Stomach (tissue), 9 donors: ENCODE data around the gene GLB1L2. TPM values are rescaled to one million over a fixed set of nuclear protein-coding genes. Genes with fewer than 3 reads are reported as not detected.

Experiments used
- DNase-seq, 2 donors: peaks; one replicate each; pipeline versions ENCODE4 v3.0.0 to v3.0.0-alpha.2; 2013 to 2019
- H3K27ac ChIP-seq, 5 donors: fragments of 200-600 bp in 4 of 5; sonication (generic) in 4 of 5; one replicate each; pipeline ENCODE4 v1.5.1; 2013 to 2019; ENCODE audit warnings: mild to moderate bottlenecking in 1 of 5, moderate library complexity in 1 of 5
- H3K27me3 ChIP-seq, 3 donors: fragments of 200-600 bp; sonication (generic); one replicate each; pipeline ENCODE4 v1.5.1; 2017 to 2019; ENCODE audit warnings: mixed run types in 1 of 3
- H3K36me3 ChIP-seq, 4 donors: fragments of 200-600 bp; sonication (generic); 1 replicate in 3 of 4; 2 replicates in 1 of 4; pipeline ENCODE4 v1.5.1; 2016 to 2019
- H3K4me1 ChIP-seq, 4 donors: fragments of 200-600 bp; sonication (generic); one replicate each; pipeline ENCODE4 v1.5.1; 2016 to 2019
- H3K4me3 ChIP-seq, 4 donors: fragments of 200-600 bp; sonication (generic) in 3 of 4; one replicate each; pipeline ENCODE4 v1.5.1; 2016 to 2019; ENCODE audit warnings: mild to moderate bottlenecking in 1 of 4
- H3K9me3 ChIP-seq, 4 donors: fragments of 200-600 bp; sonication (generic); one replicate each; pipeline ENCODE4 v1.5.1; 2016 to 2019
- EP300 ChIP-seq: sonication (generic); formaldehyde crosslinking; IDR thresholded peaks from one replicate; pipeline ENCODE4 v1.6.1; 2017; ENCODE audit warnings: antibody characterized with exemption
- POLR2A ChIP-seq, 4 donors: fragments of 450-650 bp; IDR thresholded peaks; one replicate each; pipeline ENCODE4 v1.6.1; 2016; ENCODE audit warnings: antibody characterized with exemption in 4 of 4, control low read depth in 2 of 4, mild to moderate bottlenecking in 1 of 4, moderate library complexity in 1 of 4
- POLR2AphosphoS5 ChIP-seq, 3 donors: sonication (generic); formaldehyde crosslinking; IDR thresholded peaks; one replicate each; pipeline ENCODE4 v1.6.1; 2016; ENCODE audit warnings: antibody characterized with exemption in 3 of 3
- WGBS, 5 donors: extraction: QIAGEN DNeasy Blood & Tissue Kit in 3 of 5; methylation state at CpG; one replicate each; pipeline versions ENCODE4 v1.1.5 to v1.1.7; 2013 to 2018; 5-methylcytosine and 5-hydroxymethylcytosine counted together
- intact Hi-C: fragments of 100-400 bp; cut with DNase I; formaldehyde crosslinking; loops from one replicate; pipeline ENCODE4 v1.15.1; 2023; ENCODE audit warnings: low total_unique reads
- polyA plus RNA-seq, 3 donors: library from polyadenylated mRNA; stranded (reverse); fragments of 200-250 nt; gene quantifications; one replicate each; pipeline ENCODE4 v1.2.3, GENCODE V29; 2013
- total RNA-seq, 5 donors: library from RNA; depleted of rRNA; stranded (reverse); fragments of >200 nt; gene quantifications; one replicate each; pipeline versions ENCODE4 v1.1.0 to v1.2.3, GENCODE V29; 2014 to 2016
- TF ChIP-seq, protein P1 (sequence below), 7 experiments: fragments of 450-650 bp in 4 of 7; fragments of 200-600 bp in 3 of 7; sonication (generic) in 3 of 7; IDR thresholded peaks; one replicate each; pipeline ENCODE4 v1.5.1; 2016 to 2019; ENCODE audit warnings: antibody characterized with exemption in 7 of 7, control low read depth in 2 of 7, mild to moderate bottlenecking in 1 of 7
- donor health status: healthy with polysubstance abuse.
- donor health status: Bipolar disorder and iron deficiency.
- donor health status: healthy.

GLB1L2 gene
- total and polyA plus RNA-seq, 8 donors = 2.1 to 19.2 (median 5.3) TPM

DNA sequence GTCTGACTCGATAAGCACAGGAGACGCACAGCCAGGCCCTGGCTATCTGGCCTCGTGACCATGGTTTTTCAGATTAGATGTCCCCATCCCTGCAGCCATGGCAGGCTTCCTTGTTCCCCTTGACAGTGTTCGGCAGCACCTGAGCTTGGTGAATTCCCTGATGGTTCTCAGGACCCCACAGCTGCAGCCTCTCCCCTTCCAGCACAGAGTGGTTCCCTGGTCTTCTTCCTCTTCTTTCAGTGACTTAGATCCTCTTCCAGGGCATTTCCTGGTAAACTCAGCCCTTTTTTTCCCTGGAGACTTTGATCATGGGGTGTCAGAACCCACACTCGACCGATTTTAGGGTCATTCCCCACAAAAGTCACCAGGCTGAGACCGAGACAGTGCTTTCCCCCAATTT lies 41.1 kb upstream of the GLB1L2 start:
- 86 to 92% (median 87%) methylated on average over 7 of the region's 7 CpGs for WGBS, 5 donors
- Histone ChIP-seq H3K36me3 (no peaks in the 10 kb centered on the region), H3K27ac (no peak overlapping the region)

DNA sequence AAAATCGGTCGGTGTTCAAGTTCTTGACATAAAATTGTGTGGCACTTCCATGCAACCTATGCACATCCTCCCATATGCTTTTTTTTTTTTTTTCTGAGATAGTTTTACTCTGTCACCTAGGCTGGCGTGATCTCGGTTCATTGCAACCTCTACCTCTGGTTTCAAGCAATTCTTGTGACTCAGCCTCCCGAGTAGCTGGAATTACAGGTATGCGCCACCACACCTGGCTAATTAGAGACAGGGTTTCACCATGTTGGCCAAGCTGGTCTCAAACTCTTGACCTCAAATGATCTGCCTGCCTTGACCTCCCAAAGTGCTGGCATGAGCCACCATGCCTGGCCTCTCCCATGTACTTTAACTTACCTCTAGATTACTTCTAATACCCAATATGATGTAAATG lies 40.6 kb upstream of the GLB1L2 start:
- no peaks in the 10 kb centered on the region for H3K9me3 ChIP-seq
- H3K36me3 ChIP-seq = no peaks in the 10 kb centered on the region
- H3K27me3 ChIP-seq = peaks cover 0 to 9% (median 0%) of the 10 kb centered on the region in 3 donors
- H3K27ac ChIP-seq = no peak overlapping the region
- intact Hi-C loops = no loop called here
- TF ChIP-seq EP300 (no peak), POLR2A (IDR thresholded peaks at IDR 0.05) (no peak), POLR2AphosphoS5 (IDR thresholded peaks at IDR 0.05) (no peak)
- TF ChIP-seq, protein P1, sequence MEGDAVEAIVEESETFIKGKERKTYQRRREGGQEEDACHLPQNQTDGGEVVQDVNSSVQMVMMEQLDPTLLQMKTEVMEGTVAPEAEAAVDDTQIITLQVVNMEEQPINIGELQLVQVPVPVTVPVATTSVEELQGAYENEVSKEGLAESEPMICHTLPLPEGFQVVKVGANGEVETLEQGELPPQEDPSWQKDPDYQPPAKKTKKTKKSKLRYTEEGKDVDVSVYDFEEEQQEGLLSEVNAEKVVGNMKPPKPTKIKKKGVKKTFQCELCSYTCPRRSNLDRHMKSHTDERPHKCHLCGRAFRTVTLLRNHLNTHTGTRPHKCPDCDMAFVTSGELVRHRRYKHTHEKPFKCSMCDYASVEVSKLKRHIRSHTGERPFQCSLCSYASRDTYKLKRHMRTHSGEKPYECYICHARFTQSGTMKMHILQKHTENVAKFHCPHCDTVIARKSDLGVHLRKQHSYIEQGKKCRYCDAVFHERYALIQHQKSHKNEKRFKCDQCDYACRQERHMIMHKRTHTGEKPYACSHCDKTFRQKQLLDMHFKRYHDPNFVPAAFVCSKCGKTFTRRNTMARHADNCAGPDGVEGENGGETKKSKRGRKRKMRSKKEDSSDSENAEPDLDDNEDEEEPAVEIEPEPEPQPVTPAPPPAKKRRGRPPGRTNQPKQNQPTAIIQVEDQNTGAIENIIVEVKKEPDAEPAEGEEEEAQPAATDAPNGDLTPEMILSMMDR (IDR thresholded peaks at IDR 0.05) = no peak
- WGBS, 5 donors = 77 to 96% (median 94%) methylated on average over 6 of the region's 6 CpGs
- H3K4me3 ChIP-seq = no peak overlapping the region
- DNase-seq = no peak
- H3K4me1 ChIP-seq = no peaks in the 10 kb centered on the region

More for the DNA sequence above, 41.1 kb upstream of the GLB1L2 start:
- Histone ChIP-seq H3K9me3 (no peaks in the 10 kb centered on the region), H3K4me3 (no peak overlapping the region), H3K4me1 (no peaks in the 10 kb centered on the region), H3K27me3 (peaks cover 0 to 9% (median 0%) of the 10 kb centered on the region in 3 donors)
- DNase-seq = no peak
- intact Hi-C loops = no loop called here
- no peak for TF ChIP-seq POLR2A (IDR thresholded peaks at IDR 0.05)
- TF ChIP-seq POLR2AphosphoS5 (IDR thresholded peaks at IDR 0.05) = no peak
- no peak for TF ChIP-seq EP300
- TF ChIP-seq, protein P1 (IDR thresholded peaks at IDR 0.05) = no peak

DNA sequence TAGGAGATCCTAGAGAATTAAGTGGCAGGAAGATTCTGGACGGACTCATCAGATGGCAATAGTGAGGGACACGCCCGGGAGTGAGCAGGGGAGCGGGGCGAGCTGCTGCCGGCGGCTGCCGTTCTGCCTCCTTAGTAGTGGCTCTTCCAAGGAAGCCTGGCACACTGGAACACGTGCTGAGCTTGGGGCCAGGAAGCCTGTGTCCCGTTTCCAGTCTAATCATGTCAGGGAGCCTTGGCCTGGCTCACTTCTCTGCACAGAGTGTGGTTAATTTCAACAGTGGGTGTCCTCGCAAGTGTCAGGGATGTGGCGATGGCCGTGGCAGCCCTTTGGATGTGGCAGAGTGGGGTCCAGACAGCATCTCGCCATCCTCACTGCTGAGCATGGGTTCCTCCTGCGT lies 39.1 kb upstream of the GLB1L2 start:
- Histone ChIP-seq H3K36me3 (no peaks in the 10 kb centered on the region), H3K4me1 (no peaks in the 10 kb centered on the region), H3K4me3 (no peak overlapping the region), H3K27me3 (peaks cover 0 to 9% (median 0%) of the 10 kb centered on the region in 3 donors), H3K27ac (no peak overlapping the region), H3K9me3 (no peaks in the 10 kb centered on the region)
- DNase-seq = no peak
- 77 to 90% (median 86%) methylated on average over 5 to 15 of the region's 15 CpGs for WGBS, 5 donors
- TF ChIP-seq POLR2AphosphoS5 (IDR thresholded peaks at IDR 0.05) (no peak), EP300 (no peak)
- TF ChIP-seq, protein P1 (IDR thresholded peaks at IDR 0.05) = no peak
- intact Hi-C loops = no loop called here

DNA sequence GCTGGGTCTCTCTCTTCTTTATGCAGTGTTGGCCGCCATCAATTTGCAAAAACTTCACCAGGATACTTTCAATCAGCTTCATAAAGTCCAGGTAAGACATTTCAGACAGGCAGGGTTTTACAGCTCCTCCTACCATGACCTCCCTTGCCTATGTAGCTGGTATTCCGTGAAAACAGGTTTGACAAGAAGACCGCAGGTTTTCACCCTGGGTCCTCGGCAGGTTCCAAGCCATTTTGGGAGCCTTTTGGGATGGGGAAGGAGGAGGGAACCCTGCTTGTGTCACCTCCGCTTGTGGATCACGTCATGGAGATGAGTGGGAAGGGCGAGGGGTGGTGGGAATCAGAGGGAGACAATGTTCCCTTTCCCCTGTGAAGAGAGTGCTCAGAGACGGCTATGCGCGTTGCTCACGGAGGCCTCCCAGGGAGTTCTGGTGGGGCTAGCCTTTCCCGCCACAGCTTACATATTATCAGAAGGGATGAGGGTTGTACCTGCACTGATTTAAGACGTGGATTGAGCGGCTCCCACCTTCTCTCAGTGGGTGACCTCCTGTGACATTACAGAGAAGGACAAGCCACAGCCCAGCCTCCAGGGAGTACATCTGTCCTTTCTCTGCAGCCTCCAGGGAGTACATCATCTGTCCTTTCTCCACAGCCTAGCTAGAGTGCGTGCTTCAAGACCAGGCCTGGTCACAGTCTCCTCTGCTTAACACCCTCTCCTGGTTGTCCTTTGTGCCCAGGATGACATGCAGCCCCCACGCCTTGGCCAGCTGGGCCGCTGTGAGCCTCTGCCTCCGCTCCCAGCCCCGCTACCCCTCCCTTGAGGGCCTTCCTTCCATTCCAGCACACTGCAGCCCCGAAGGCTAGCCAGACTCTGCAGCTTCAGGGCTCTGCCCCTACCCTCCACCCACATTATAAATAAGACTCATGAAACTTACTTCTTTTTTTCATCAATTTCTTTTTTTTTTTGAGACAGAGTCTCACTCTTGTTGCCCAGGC lies 38.4 kb upstream of the GLB1L2 start:
- Histone ChIP-seq H3K4me3 (no peak overlapping the region), H3K27me3 (peaks cover 0 to 9% (median 0%) of the 10 kb centered on the region in 3 donors), H3K9me3 (no peaks in the 10 kb centered on the region), H3K27ac (no peak overlapping the region), H3K4me1 (no peaks in the 10 kb centered on the region), H3K36me3 (no peaks in the 10 kb centered on the region)
- DNase-seq = no peak
- TF ChIP-seq POLR2A (IDR thresholded peaks at IDR 0.05) (no peak), EP300 (no peak), POLR2AphosphoS5 (IDR thresholded peaks at IDR 0.05) (no peak)
- TF ChIP-seq, protein P1 (IDR thresholded peaks at IDR 0.05) = no peak
- 64 to 77% (median 72%) methylated on average over 20 of the region's 20 CpGs for WGBS, 5 donors
- intact Hi-C loops = no loop called here
